HepG2 (cell line): ENCODE data around the gene PRKAG1. TPM values are rescaled to one million over a fixed set of nuclear protein-coding genes. Genes with fewer than 3 reads are reported as not detected.

Experiments used
- HIVEP1 ChIP-seq: sonication (generic); formaldehyde crosslinking; IDR thresholded peaks from 2 replicates; pipeline ENCODE4 v1.4.0; 2020; ENCODE audit warnings: mild to moderate bottlenecking, missing genetic modification reagents
- PAWR ChIP-seq: sonication (generic); formaldehyde crosslinking; IDR thresholded peaks from 2 replicates; pipeline ENCODE4 v1.4.0; 2020; ENCODE audit warnings: missing genetic modification reagents, mild to moderate bottlenecking, borderline replicate concordance
- PCBP1 ChIP-seq: fragments of 200-400 bp; formaldehyde crosslinking; IDR thresholded peaks from 2 replicates; pipeline ENCODE4 v1.6.1; 2017; ENCODE audit warnings: mild to moderate bottlenecking, low read depth, low read length, borderline replicate concordance
- PITX1 ChIP-seq: sonication (generic); formaldehyde crosslinking; IDR thresholded peaks from 2 replicates; pipeline ENCODE4 v1.5.1; 2020; ENCODE audit warnings: mild to moderate bottlenecking, missing genetic modification reagents
- RFX5 ChIP-seq: IDR thresholded peaks from 2 replicates; pipeline ENCODE4 v1.6.1; 2011; ENCODE audit warnings: low read depth, low read length, improper control_type of control experiment
- RORA ChIP-seq: sonication (generic); formaldehyde crosslinking; IDR thresholded peaks from 2 replicates; pipeline ENCODE4 v1.5.0; 2020; ENCODE audit warnings: mild to moderate bottlenecking, missing genetic modification reagents, moderate library complexity
- ZNF138 ChIP-seq: sonication (generic); formaldehyde crosslinking; IDR thresholded peaks from 2 replicates; pipeline ENCODE4 v1.5.0; 2020; ENCODE audit warnings: mild to moderate bottlenecking, low read depth, missing genetic modification reagents
- ZNF670 ChIP-seq: sonication (generic); formaldehyde crosslinking; IDR thresholded peaks from 2 replicates; pipeline ENCODE4 v1.8.0; 2022; ENCODE audit warnings: mild to moderate bottlenecking, missing genetic modification reagents, borderline replicate concordance
- polyA plus RNA-seq, 8 experiments: library from polyadenylated mRNA; depleted of rRNA in 3 of 8; stranded (reverse) in 7 of 8; unstranded in 1 of 8; fragments of >200 nt; fragmentation: Illumina TruSeq in 4 of 8; extraction: Trizol in 4 of 8; gene quantifications; 2 replicates each; pipeline versions ENCODE4 v1.2.1 to v1.2.3, GENCODE V29; 2011 to 2016; ENCODE audit warnings: low read depth in 4 of 8, missing spikeins in 1 of 8, mixed read lengths in 1 of 8; ENCODE audit not compliant: insufficient read depth in 1 of 8
- total RNA-seq, 5 experiments: library from RNA; depleted of rRNA; stranded (reverse); fragments of >200 nt; fragmentation: Illumina TruSeq; extraction: Trizol; gene quantifications; 2 replicates each; pipeline ENCODE4 v1.2.3, GENCODE V29; 2016; ENCODE audit warnings: low read depth in 1 of 5
- TF ChIP-seq, protein P1 (sequence below): sonication (generic); formaldehyde crosslinking; IDR thresholded peaks from 2 replicates; pipeline ENCODE4 v1.4.0; 2020; ENCODE audit warnings: missing genetic modification reagents; ENCODE audit errors: not compliant biosample characterization
- TF ChIP-seq, protein P2 (sequence below): sonication (generic); formaldehyde crosslinking; IDR thresholded peaks from 2 replicates; pipeline ENCODE4 v1.5.0; 2020; ENCODE audit warnings: mild to moderate bottlenecking, missing genetic modification reagents, borderline replicate concordance
- TF ChIP-seq, protein P3 (sequence below): sonication (generic); formaldehyde crosslinking; IDR thresholded peaks from 2 replicates; pipeline ENCODE4 v1.5.1; 2020; ENCODE audit warnings: mild to moderate bottlenecking, missing genetic modification reagents
- TF ChIP-seq, protein P4 (sequence below): IDR thresholded peaks from 2 replicates; pipeline ENCODE4 v1.6.1; 2016; ENCODE audit warnings: missing biosample characterization, missing genetic modification reagents, low read depth
- TF ChIP-seq, protein P5 (sequence below): sonication (generic); formaldehyde crosslinking; IDR thresholded peaks from 2 replicates; pipeline ENCODE4 v1.5.0; 2020; ENCODE audit warnings: mild to moderate bottlenecking, missing genetic modification reagents, borderline replicate concordance
- TF ChIP-seq, protein P6 (sequence below): sonication (generic); formaldehyde crosslinking; IDR thresholded peaks from 2 replicates; pipeline ENCODE4 v1.4.0; 2020; ENCODE audit warnings: mild to moderate bottlenecking, missing genetic modification reagents

PRKAG1 gene
- total and polyA plus RNA-seq, 2 of the 13 experiments (the other 11 are each of a cell fraction or from before 2014, with no cell fraction given): 26.1 to 32.8 TPM

DNA sequence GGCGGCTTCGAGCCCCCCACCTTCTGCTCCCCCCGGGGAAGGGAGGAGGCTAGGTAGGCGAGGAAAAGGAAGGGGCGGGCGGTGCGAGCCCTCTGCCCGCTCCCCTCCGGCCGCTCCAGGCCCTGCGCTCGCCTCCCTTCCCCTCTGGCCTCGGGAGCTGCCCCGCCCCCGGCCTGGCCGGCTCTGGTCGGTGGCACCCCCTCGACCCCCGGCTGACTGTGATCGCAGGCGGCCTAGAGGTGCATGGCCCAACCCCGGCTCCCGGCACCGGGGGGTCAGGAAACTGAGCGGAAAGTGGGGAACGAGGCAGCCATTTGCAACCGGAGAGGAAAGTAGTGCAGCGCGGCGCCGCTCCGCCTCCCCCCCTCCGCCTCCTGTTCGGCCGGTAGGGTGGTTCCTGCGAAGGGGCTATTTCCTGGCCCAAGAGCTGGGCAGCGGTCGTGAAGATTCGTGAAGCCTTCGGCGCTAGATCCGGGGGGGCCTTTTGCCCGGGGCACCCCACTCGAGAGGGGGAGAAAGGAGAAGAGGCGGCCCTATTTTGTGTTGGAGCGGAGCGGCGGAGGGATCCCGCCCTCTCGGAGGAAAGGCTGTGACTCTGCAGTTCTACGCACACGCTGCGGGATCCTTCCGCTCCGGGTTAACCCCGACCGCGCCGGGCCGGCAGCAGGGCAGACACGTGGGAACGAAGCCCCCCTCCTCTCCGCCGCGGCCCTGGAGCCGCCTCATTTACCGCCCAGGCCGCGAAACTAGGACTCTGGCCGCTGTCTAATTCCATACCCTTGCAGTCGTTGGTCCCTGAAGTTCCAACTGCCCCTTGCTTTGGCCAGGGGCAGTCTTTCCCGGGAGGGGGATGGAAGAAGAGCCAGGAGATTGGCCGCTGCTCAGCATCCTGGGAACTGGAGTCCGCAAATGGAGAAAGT is 41.9 kb upstream of the PRKAG1 start, which contains the start of gene KMT2D (continued):
- TF ChIP-seq, protein P1, sequence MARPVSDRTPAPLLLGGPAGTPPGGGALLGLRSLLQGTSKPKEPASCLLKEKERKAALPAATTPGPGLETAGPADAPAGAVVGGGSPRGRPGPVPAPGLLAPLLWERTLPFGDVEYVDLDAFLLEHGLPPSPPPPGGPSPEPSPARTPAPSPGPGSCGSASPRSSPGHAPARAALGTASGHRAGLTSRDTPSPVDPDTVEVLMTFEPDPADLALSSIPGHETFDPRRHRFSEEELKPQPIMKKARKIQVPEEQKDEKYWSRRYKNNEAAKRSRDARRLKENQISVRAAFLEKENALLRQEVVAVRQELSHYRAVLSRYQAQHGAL (CRISPR knock-in tag): no peak
- peak; percentile 71 for TF ChIP-seq HIVEP1 (CRISPR knock-in tag)
- TF ChIP-seq, protein P2, sequence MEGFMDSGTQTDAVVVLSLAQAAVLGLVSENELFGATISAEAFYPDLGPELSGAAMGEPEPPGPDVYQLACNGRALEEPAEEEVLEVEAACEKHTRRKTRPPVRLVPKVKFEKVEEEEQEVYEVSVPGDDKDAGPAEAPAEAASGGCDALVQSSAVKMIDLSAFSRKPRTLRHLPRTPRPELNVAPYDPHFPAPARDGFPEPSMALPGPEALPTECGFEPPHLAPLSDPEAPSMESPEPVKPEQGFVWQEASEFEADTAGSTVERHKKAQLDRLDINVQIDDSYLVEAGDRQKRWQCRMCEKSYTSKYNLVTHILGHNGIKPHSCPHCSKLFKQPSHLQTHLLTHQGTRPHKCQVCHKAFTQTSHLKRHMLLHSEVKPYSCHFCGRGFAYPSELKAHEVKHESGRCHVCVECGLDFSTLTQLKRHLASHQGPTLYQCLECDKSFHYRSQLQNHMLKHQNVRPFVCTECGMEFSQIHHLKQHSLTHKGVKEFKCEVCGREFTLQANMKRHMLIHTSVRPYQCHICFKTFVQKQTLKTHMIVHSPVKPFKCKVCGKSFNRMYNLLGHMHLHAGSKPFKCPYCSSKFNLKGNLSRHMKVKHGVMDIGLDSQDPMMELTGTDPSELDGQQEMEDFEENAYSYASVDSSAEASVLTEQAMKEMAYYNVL (CRISPR knock-in tag): peak; percentile 86
- TF ChIP-seq ZNF670: peak; percentile 94
- TF ChIP-seq PCBP1: peak; percentile 100
- peak; percentile 92 for TF ChIP-seq PITX1 (CRISPR knock-in tag)
- no peak; the same call in 1 of the 2 replicates for TF ChIP-seq RFX5
- no peak for TF ChIP-seq ZNF138 (CRISPR knock-in tag)
- TF ChIP-seq, protein P3, sequence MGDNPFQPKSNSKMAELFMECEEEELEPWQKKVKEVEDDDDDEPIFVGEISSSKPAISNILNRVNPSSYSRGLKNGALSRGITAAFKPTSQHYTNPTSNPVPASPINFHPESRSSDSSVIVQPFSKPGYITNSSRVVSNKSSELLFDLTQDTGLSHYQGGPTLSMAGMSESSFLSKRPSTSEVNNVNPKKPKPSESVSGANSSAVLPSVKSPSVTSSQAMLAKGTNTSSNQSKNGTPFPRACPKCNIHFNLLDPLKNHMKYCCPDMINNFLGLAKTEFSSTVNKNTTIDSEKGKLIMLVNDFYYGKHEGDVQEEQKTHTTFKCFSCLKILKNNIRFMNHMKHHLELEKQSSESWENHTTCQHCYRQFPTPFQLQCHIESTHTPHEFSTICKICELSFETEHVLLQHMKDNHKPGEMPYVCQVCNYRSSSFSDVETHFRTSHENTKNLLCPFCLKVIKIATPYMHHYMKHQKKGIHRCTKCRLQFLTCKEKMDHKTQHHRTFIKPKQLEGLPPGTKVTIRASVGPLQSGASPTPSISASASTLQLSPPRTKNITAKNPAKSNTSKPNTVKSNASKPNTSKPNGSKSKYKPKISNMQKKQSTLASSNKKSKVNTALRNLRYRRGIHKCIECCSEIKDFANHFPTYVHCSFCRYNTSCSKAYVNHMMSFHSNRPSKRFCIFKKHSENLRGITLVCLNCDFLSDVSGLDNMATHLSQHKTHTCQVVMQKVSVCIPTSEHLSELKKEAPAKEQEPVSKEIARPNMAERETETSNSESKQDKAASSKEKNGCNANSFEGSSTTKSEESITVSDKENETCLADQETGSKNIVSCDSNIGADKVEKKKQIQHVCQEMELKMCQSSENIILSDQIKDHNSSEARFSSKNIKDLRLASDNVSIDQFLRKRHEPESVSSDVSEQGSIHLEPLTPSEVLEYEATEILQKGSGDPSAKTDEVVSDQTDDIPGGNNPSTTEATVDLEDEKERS (CRISPR knock-in tag): peak; percentile 72
- TF ChIP-seq RORA: no peak
- TF ChIP-seq, protein P4, sequence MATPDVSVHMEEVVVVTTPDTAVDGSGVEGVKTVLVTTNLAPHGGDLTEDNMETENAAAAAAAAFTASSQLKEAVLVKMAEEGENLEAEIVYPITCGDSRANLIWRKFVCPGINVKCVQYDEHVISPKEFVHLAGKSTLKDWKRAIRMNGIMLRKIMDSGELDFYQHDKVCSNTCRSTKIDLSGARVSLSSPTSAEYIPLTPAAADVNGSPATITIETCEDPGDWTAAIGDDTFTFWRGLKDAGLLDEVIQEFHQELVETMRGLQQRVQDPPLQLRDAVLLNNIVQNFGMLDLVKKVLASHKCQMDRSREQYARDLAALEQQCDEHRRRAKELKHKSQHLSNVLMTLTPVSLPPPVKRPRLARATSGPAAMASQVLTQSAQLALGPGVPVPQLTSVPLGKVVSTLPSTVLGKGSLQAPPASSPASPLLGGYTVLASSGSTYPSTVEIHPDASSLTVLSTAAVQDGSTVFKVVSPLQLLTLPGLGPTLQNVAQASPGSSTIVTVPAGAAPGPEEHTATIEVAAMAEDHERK (CRISPR knock-in tag): peak; percentile 82
- TF ChIP-seq PAWR: no peak
- TF ChIP-seq, protein P5, sequence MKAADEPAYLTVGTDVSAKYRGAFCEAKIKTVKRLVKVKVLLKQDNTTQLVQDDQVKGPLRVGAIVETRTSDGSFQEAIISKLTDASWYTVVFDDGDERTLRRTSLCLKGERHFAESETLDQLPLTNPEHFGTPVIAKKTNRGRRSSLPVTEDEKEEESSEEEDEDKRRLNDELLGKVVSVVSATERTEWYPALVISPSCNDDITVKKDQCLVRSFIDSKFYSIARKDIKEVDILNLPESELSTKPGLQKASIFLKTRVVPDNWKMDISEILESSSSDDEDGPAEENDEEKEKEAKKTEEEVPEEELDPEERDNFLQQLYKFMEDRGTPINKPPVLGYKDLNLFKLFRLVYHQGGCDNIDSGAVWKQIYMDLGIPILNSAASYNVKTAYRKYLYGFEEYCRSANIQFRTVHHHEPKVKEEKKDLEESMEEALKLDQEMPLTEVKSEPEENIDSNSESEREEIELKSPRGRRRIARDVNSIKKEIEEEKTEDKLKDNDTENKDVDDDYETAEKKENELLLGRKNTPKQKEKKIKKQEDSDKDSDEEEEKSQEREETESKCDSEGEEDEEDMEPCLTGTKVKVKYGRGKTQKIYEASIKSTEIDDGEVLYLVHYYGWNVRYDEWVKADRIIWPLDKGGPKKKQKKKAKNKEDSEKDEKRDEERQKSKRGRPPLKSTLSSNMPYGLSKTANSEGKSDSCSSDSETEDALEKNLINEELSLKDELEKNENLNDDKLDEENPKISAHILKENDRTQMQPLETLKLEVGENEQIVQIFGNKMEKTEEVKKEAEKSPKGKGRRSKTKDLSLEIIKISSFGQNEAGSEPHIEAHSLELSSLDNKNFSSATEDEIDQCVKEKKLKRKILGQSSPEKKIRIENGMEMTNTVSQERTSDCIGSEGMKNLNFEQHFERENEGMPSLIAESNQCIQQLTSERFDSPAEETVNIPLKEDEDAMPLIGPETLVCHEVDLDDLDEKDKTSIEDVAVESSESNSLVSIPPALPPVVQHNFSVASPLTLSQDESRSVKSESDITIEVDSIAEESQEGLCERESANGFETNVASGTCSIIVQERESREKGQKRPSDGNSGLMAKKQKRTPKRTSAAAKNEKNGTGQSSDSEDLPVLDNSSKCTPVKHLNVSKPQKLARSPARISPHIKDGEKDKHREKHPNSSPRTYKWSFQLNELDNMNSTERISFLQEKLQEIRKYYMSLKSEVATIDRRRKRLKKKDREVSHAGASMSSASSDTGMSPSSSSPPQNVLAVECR: peak; percentile 97
- TF ChIP-seq, protein P6, sequence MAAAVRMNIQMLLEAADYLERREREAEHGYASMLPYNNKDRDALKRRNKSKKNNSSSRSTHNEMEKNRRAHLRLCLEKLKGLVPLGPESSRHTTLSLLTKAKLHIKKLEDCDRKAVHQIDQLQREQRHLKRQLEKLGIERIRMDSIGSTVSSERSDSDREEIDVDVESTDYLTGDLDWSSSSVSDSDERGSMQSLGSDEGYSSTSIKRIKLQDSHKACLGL (CRISPR knock-in tag): peak; percentile 96
